ENCODE measurements around the gene ADAMTS9.

The ADAMTS9 gene

GRCh38 chr3:64676831-64677230 lies 11.0 kb downstream of the ADAMTS9 start:
- Histone ChIP-seq H3K27ac (no peak overlapping the region), H3K9me3 (ENCODE audit: severe bottlenecking) (no peaks in the 10 kb centered on the region), H3K27me3 (ENCODE audit: insufficient read depth, low read depth, severe bottlenecking) (no peaks in the 10 kb centered on the region), H3K36me3 (no peaks in the 10 kb centered on the region), H3K4me3 (ENCODE audit: low read depth, low read length) (no peak overlapping the region)
- TF ChIP-seq CTCF (IDR thresholded peaks at IDR 0.05; ENCODE audit: low read depth, low read length): no peak
- no peak for DNase-seq

GRCh38 chr3:64675687-64676247 lies 12.0 kb downstream of the ADAMTS9 start:
- no peak for TF ChIP-seq CTCF (IDR thresholded peaks at IDR 0.05; ENCODE audit: low read depth, low read length)
- no peaks in the 10 kb centered on the region for H3K27me3 ChIP-seq (ENCODE audit: insufficient read depth, low read depth, severe bottlenecking)
- H3K9me3 ChIP-seq (ENCODE audit: severe bottlenecking): no peaks in the 10 kb centered on the region
- H3K4me3 ChIP-seq (ENCODE audit: low read depth, low read length): no peak overlapping the region
- no peaks in the 10 kb centered on the region for H3K36me3 ChIP-seq
- H3K27ac ChIP-seq: no peak overlapping the region
- DNase-seq: no peak

DNA sequence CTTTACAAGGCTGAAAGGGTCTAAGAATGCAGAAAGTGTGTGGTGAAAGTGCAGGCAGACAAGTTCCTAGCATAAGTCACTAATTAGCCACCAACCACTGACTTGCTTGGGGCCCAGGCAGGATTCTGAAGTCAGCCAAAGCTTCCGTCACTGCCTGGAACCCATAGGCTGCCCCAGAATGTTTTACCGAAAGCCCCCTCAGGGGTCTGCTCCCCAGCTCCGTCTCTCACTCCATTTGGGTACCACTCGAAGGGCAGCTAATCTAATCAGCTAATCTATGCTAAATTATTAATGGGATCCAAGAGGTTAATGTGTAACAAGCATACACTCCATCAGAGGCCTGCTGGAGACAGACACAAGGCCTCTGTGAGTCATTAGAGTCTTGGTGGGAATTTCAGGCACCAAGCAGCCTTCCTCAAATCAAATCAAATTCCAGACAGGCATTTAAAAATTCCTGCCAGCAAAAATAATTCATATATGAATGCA lies 13.2 kb downstream of the ADAMTS9 start:
- no peak overlapping the region for H3K27ac ChIP-seq
- TF ChIP-seq CTCF (IDR thresholded peaks at IDR 0.05; ENCODE audit: low read depth, low read length): no peak
- H3K4me3 ChIP-seq (ENCODE audit: low read depth, low read length): no peak overlapping the region
- H3K27me3 ChIP-seq (ENCODE audit: insufficient read depth, low read depth, severe bottlenecking): no peaks in the 10 kb centered on the region
- no peaks in the 10 kb centered on the region for H3K36me3 ChIP-seq
- DNase-seq: no peak
- no peaks in the 10 kb centered on the region for H3K9me3 ChIP-seq (ENCODE audit: severe bottlenecking)

- TF ChIP-seq CTCF (IDR thresholded peaks at IDR 0.05; ENCODE audit: low read depth, low read length): no peak
- Histone ChIP-seq H3K27ac (no peak overlapping the region), H3K27me3 (ENCODE audit: insufficient read depth, low read depth, severe bottlenecking) (no peaks in the 10 kb centered on the region), H3K4me3 (ENCODE audit: low read depth, low read length) (no peak overlapping the region), H3K9me3 (ENCODE audit: severe bottlenecking) (no peaks in the 10 kb centered on the region), H3K36me3 (no peaks in the 10 kb centered on the region)
- no peak for DNase-seq
Observed at GRCh38 chr3:64673159-64673715, 14.6 kb downstream of the ADAMTS9 start.

DNA sequence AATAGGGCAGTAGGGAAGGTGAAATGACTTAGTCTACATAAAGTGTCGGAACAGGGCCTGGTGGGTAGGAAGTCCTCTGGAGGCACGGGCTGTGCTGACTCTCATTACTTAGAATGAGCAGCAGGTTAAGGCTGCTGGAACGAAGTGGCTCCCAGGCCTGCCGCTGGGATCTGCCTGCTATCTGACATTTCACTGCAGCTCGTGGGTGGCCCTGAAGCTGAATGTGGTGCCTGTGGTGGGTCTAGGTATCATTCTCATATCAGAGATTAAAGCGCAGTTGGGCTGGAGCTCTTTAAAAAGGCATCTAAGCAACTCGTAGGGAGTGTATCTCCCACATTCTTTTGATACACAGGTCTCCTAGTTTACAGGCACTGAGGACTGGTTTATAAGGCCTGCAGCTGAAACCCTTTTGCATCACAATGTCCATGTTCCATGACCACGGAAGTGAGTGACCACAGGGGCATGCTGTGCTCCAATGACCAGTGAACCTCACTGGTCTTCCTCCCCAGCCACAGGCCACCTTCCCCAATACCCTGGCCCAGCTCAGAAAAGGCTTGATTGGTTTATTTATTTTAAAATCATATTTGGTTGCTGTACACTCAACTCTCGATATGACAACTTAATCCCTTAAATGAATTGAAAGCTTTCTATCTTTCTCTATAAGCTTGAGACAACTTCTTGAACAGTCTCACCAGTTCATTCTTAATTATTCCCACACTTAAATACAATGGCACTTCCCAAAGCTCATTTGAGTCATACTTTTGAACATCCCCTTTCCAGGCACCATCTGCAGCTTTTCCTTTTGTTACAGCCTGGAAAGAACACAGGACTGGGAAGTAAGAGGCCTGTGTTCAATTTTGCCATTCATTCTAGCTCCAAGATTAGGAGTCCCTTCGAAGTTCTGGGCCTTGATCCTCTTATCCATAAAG lies 19.0 kb downstream of the ADAMTS9 start:
- TF ChIP-seq CTCF (IDR thresholded peaks at IDR 0.05; ENCODE audit: low read depth, low read length): no peak
- no peaks in the 10 kb centered on the region for H3K9me3 ChIP-seq (ENCODE audit: severe bottlenecking)
- H3K4me3 ChIP-seq (ENCODE audit: low read depth, low read length): no peak overlapping the region
- H3K36me3 ChIP-seq: no peaks in the 10 kb centered on the region
- DNase-seq: no peak
- H3K27ac ChIP-seq: no peak overlapping the region
- no peaks in the 10 kb centered on the region for H3K27me3 ChIP-seq (ENCODE audit: insufficient read depth, low read depth, severe bottlenecking)
